Left ventricle myocardium inferior (tissue), 1 donor: Measurements from ENCODE around the gene HDLBP. TPM values are rescaled to one million over a fixed set of nuclear protein-coding genes. Genes with fewer than 3 reads are reported as not detected.
"Not testable (repeated sequence)": the region's sequence is repeated elsewhere in the genome, so short reads cannot be mapped to it uniquely, and the experiment has no call there.

Experiments
- DNase-seq: peaks from one replicate; pipeline ENCODE4 v3.0.0-alpha.2; 2020
- H3K27ac ChIP-seq: fragments of 200-600 bp; replicated peaks from 2 replicates; pipeline ENCODE4 v1.8.0; 2021
- H3K27me3 ChIP-seq: fragments of 200-600 bp; 2 replicates; pipeline ENCODE4 v1.8.0; 2021; ENCODE audit warnings: low read depth
- H3K36me3 ChIP-seq: fragments of 200-600 bp; 2 replicates; pipeline ENCODE4 v1.8.0; 2021
- H3K4me1 ChIP-seq: fragments of 200-600 bp; 2 replicates; pipeline ENCODE4 v1.8.0; 2021
- H3K4me3 ChIP-seq: fragments of 200-600 bp; 2 replicates; pipeline ENCODE4 v1.8.0; 2021; ENCODE audit warnings: mild to moderate bottlenecking, moderate library complexity
- H3K9me3 ChIP-seq: fragments of 200-600 bp; replicated peaks from 2 replicates; pipeline ENCODE4 v1.8.0; 2021
- intact Hi-C: fragments of 100-400 bp; cut with micrococcal nuclease; formaldehyde crosslinking; loops from one replicate; pipeline ENCODE4 v1.11.0; 2022
- total RNA-seq: library from RNA; stranded (reverse); fragmentation: NEBNext Ultra II Directional; extraction: Animal tissue kit (Norgen Biotek cat#: 25700); gene quantifications from one replicate; pipeline ENCODE4 v1.2.1, GENCODE V29; 2021
- TF ChIP-seq, protein P1 (sequence below): fragments of 200-600 bp; IDR thresholded peaks from 2 replicates; pipeline ENCODE4 v1.8.0; 2021; ENCODE audit warnings: antibody characterized with exemption, mild to moderate bottlenecking, borderline replicate concordance
- donor health status: DM: no; HTN: yes; CAD: no; lungs with severe emphysema.

The HDLBP gene
- total RNA-seq, 1 donor from 2014 or later = 365 TPM

DNA sequence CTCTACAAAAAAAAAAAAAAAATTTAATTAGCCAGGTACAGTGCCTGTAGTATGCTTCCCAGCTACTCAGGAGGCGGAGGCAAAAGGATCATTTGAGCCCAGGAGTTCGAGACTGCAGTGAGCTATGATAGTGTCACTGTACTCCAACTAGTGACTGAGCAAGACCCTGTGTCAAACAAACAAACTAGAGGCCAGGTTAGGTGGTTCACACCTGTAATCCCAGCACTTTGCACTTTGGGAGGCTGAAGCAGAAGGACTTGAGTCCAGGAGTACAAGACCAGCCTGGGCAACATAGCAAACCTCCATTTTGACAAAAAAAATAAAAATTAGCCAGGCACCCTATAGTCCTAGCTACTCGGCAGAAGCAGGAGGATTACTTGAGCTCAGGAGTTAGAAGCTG lies 13.4 kb downstream of the HDLBP start:
- H3K27ac ChIP-seq = peak overlapping the region; percentile 67
- intact Hi-C loops = no loop called here

DNA sequence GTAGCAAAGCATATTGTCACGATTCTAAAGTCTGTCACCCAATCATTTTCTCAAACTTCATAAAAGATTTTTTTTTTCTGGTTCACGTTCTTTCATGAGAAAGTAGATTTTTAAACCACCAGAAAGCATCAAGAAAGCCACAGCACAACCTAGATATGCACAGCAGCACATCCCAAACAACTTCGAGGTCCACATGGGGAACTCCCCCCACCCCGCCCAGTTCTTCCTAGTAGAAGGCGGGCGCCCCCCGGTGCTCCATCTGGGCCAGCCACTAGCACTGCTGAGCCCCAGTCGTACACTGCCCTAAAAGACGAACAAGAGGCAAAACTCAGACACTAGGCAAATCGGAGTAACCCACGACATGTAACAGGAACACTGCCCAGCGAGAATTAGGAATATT lies 15.5 kb downstream of the HDLBP start:
- TF ChIP-seq, protein P1, sequence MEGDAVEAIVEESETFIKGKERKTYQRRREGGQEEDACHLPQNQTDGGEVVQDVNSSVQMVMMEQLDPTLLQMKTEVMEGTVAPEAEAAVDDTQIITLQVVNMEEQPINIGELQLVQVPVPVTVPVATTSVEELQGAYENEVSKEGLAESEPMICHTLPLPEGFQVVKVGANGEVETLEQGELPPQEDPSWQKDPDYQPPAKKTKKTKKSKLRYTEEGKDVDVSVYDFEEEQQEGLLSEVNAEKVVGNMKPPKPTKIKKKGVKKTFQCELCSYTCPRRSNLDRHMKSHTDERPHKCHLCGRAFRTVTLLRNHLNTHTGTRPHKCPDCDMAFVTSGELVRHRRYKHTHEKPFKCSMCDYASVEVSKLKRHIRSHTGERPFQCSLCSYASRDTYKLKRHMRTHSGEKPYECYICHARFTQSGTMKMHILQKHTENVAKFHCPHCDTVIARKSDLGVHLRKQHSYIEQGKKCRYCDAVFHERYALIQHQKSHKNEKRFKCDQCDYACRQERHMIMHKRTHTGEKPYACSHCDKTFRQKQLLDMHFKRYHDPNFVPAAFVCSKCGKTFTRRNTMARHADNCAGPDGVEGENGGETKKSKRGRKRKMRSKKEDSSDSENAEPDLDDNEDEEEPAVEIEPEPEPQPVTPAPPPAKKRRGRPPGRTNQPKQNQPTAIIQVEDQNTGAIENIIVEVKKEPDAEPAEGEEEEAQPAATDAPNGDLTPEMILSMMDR = no peak
- intact Hi-C loops = no loop called here

More for the DNA sequence above, 13.4 kb downstream of the HDLBP start:
- no peaks in the 10 kb centered on the region for H3K27me3 ChIP-seq
- DNase-seq = no peak
- H3K4me3 ChIP-seq = no peak overlapping the region
- H3K9me3 ChIP-seq = no peaks in the 10 kb centered on the region
- H3K36me3 ChIP-seq = peaks cover 1% of the 10 kb centered on the region
- peaks cover 66% of the 10 kb centered on the region for H3K4me1 ChIP-seq
- TF ChIP-seq, protein P1 = no peak

DNA sequence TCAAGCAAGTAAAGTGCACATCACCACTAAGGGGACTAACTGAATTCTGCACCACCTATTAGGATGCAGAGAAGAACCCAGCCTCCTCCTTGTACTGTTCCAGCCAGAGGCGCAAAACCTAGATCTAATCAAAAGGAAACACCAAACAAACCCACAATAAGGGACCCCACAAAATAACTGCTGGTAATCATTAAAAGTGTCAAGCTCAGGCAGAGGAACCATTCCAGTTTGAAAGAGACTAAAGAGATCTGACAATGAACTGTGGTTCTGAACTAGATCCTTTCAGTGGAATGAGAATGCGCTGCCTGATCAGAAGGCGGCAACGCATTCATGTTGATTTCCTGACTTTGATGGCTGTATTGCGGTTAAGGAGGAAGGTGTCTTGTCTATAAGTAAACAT lies 16.8 kb downstream of the HDLBP start:
- Histone ChIP-seq H3K36me3 (peaks cover 3% of the 10 kb centered on the region), H3K27ac (no peak overlapping the region), H3K4me3 (no peak overlapping the region), H3K9me3 (no peaks in the 10 kb centered on the region), H3K4me1 (peaks cover 37% of the 10 kb centered on the region), H3K27me3 (no peaks in the 10 kb centered on the region)
- intact Hi-C loops = no loop called here
- TF ChIP-seq, protein P1 = no peak
- DNase-seq = no peak

More for the DNA sequence above, 15.5 kb downstream of the HDLBP start:
- no peak for DNase-seq
- Histone ChIP-seq H3K27ac (no peak overlapping the region), H3K36me3 (peaks cover 3% of the 10 kb centered on the region), H3K27me3 (no peaks in the 10 kb centered on the region), H3K9me3 (no peaks in the 10 kb centered on the region), H3K4me1 (peaks cover 50% of the 10 kb centered on the region), H3K4me3 (no peak overlapping the region)

DNA sequence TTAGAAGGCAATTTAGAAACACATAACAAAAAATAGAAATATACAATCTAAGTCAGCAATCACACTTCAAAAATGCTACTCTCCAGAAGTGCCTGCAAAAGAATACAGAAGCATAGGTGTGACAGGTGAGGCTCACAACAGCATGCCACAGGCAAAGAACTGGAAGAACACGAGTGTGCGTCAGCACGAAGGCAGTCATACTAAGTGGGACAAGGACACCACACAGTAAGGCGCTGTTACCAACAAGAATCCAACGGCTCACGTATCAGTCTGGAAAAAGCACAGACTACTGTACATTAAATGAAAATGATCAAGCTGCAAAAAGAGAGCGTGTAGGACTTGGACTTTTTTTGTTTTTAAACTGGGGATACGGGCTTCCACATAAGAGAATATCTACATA lies 18.7 kb downstream of the HDLBP start:
- Histone ChIP-seq H3K27ac (no peak overlapping the region), H3K9me3 (no peaks in the 10 kb centered on the region), H3K4me1 (peaks cover 18% of the 10 kb centered on the region), H3K36me3 (peaks cover 3% of the 10 kb centered on the region), H3K4me3 (no peak overlapping the region), H3K27me3 (no peaks in the 10 kb centered on the region)
- no peak for DNase-seq
- TF ChIP-seq, protein P1 = no peak
- intact Hi-C loops = no loop called here

DNA sequence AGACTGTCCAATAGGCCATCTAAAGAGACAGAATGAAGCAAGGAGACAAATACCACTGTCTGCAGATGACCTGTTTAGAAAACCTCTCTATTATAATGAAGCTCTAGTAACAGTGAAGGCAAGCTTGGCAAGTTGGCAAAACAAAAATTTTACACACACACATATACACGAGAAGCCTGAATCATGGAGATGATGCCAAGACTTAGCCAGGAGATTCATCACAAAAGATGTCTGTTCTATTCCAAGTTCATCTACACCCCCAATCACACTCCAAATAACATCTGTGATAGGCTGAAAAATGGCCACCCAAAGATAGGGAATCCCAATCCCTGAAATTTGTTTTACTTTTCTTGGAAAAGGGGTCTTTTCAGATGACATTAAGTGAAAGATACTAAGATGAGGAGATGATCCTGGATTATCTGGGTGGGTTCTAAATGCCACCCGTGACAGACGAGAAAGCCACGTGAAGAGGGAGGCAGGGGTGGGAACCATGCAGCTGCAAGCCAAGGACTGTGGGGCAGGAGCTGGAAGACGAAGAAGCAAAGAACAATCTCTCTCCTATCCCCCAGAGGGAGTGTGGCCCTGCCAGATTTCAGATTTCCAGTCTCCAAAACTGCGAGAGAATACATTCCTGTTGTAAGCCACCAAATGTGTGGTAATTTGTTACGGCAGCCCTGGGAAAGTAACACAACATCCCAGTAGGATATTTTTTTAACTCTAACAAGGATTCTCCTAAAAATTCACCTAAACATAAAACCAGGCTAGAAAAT lies 20.0 kb downstream of the HDLBP start:
- peaks cover 19% of the 10 kb centered on the region for H3K4me1 ChIP-seq
- intact Hi-C loops = no loop called here
- peaks cover 3% of the 10 kb centered on the region for H3K36me3 ChIP-seq
- TF ChIP-seq, protein P1 = no peak
- no peaks in the 10 kb centered on the region for H3K27me3 ChIP-seq
- H3K4me3 ChIP-seq = no peak overlapping the region
- no peak for DNase-seq
- no peak overlapping the region for H3K27ac ChIP-seq
- H3K9me3 ChIP-seq = no peaks in the 10 kb centered on the region

DNA sequence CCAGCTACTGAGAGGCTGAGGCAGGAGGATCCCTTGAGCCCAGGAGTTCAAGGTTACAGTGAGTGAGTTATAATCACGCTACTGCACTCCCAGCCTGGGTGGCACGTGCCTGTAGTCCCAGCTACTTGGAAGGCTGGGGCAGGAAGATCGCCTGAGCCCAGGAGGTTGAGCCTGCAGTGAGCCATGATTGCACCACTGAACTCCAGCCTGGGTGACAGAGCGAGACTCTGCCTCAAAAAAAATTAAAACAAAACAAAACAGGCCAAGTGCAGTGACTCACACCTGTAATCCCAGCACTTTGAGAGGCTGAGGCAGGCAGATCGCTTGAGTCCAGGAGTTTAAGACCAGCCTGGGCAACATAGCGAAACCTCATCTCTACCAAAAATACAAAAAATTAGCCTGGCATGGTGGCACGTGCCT lies 22.1 kb downstream of the HDLBP start:
- H3K27me3 ChIP-seq, H3K4me3 ChIP-seq, H3K27ac ChIP-seq, DNase-seq, H3K9me3 ChIP-seq, H3K36me3 ChIP-seq, intact Hi-C loops: not testable (repeated sequence)
- H3K4me1 ChIP-seq = peaks cover 36% of the 10 kb centered on the region
